GM19240 (cell line): ENCODE measurements around the gene RNASEH2B.

ENCODE experiments used
- DNase-seq: peaks from one replicate; pipeline ENCODE4 v3.0.0; 2011; ENCODE audit warnings: low spot score; ENCODE audit not compliant: insufficient read length

The RNASEH2B gene

GRCh38 chr13:50905256-50905655 is 4.3 kb upstream of the RNASEH2B start:
- no peak for DNase-seq

- no peak for DNase-seq
These were observed 1.8 kb upstream of the RNASEH2B start for GRCh38 chr13:50907781-50908180.

- no peak for DNase-seq
These were observed 1.2 kb upstream of the RNASEH2B start for GRCh38 chr13:50908371-50908770.

GRCh38 chr13:50910485-50910805 is 854 bp downstream of the RNASEH2B start:
- no peak for DNase-seq

- DNase-seq = no peak
These were observed 1.6 kb downstream of the RNASEH2B start for GRCh38 chr13:50911081-50911631.

GRCh38 chr13:50911937-50912795 is 2.6 kb downstream of the RNASEH2B start:
- DNase-seq = peak; percentile 67

- no peak for DNase-seq
These were observed 3.3 kb downstream of the RNASEH2B start for GRCh38 chr13:50912851-50913250.

GRCh38 chr13:50914176-50914700 is 4.6 kb downstream of the RNASEH2B start:
- DNase-seq = no peak

- DNase-seq = no peak
These were observed 5.3 kb downstream of the RNASEH2B start for GRCh38 chr13:50914848-50915247.

- no peak for DNase-seq
These were observed 6.0 kb downstream of the RNASEH2B start for GRCh38 chr13:50915565-50915964.

GRCh38 chr13:50916701-50917184 is 7.2 kb downstream of the RNASEH2B start:
- DNase-seq = no peak

GRCh38 chr13:50917572-50917971 is 8.0 kb downstream of the RNASEH2B start:
- DNase-seq = no peak

- DNase-seq = no peak
These were observed 9.0 kb downstream of the RNASEH2B start for GRCh38 chr13:50918567-50918966.

- DNase-seq = no peak
These were observed 9.7 kb downstream of the RNASEH2B start for GRCh38 chr13:50919277-50919676.

GRCh38 chr13:50921706-50922105 is 12.1 kb downstream of the RNASEH2B start:
- DNase-seq = no peak

- no peak for DNase-seq
These were observed 13.7 kb downstream of the RNASEH2B start for GRCh38 chr13:50923272-50923671.

- DNase-seq = no peak
These were observed 14.4 kb downstream of the RNASEH2B start for GRCh38 chr13:50924025-50924424.

- DNase-seq = no peak
These were observed 18.1 kb downstream of the RNASEH2B start for GRCh38 chr13:50927701-50928100.

GRCh38 chr13:50928102-50928501 is 18.5 kb downstream of the RNASEH2B start:
- DNase-seq = no peak

- no peak for DNase-seq
These were observed 19.3 kb downstream of the RNASEH2B start for GRCh38 chr13:50928659-50929462.

- DNase-seq = no peak
These were observed 22.5 kb downstream of the RNASEH2B start for GRCh38 chr13:50932091-50932490.
